WTC11 (cell line): ENCODE data around the gene SCRG1. TPM values are rescaled to one million over a fixed set of nuclear protein-coding genes. Genes with fewer than 3 reads are reported as not detected.

Experiments
- ATAC-seq: fragments of 200-7000 bp; cut with Tn5 transposase; 2 replicates; pipeline ENCODE4 v1.10.0; 2021; ENCODE audit warnings: mild to moderate bottlenecking, moderate library complexity
- CTCF ChIA-PET: fragments of 300-600 bp; sonication (Branson Sonifier 250); formaldehyde crosslinking; loops from one replicate; lab custom pipeline; 2021; ENCODE audit warnings: antibody characterized with exemption; lab: Charles Lee
- POLR2A ChIA-PET: fragments of 350-600 bp; sonication (Branson Sonifier 250); formaldehyde crosslinking; loops from one replicate; lab custom pipeline; 2021; ENCODE audit warnings: antibody characterized with exemption; lab: Charles Lee
- DNase-seq: peaks from one replicate; pipeline ENCODE4 v3.0.0; 2021; ENCODE audit warnings: low spot score
- H3K27ac Mint-ChIP-seq: 2 replicates; pipeline ENCODE4 v1.8.0; 2021; ENCODE audit warnings: mixed read lengths
- H3K27me3 Mint-ChIP-seq: 2 replicates; pipeline ENCODE4 v1.8.0; 2021; ENCODE audit warnings: low read depth, mild to moderate bottlenecking, moderate library complexity, mixed read lengths
- H3K36me3 Mint-ChIP-seq: 2 replicates; pipeline ENCODE4 v1.8.0; 2021; ENCODE audit warnings: mixed read lengths
- H3K4me1 Mint-ChIP-seq: 2 replicates; pipeline ENCODE4 v1.8.0; 2022; ENCODE audit warnings: mixed read lengths
- H3K4me3 Mint-ChIP-seq: 2 replicates; pipeline ENCODE4 v1.8.0; 2021; ENCODE audit warnings: mild to moderate bottlenecking, moderate library complexity, mixed read lengths
- H3K9me3 Mint-ChIP-seq: 2 replicates; pipeline ENCODE4 v1.8.0; 2021; ENCODE audit warnings: mixed read lengths
- ARID4B ChIP-seq: sonication (generic); formaldehyde crosslinking; IDR thresholded peaks from 2 replicates; pipeline ENCODE4 v1.8.0; 2023; ENCODE audit warnings: missing genetic modification reagents, mild to moderate bottlenecking, borderline replicate concordance
- E2F1 ChIP-seq: sonication (generic); formaldehyde crosslinking; IDR thresholded peaks from 2 replicates; pipeline ENCODE4 v1.8.0; 2022; ENCODE audit warnings: mild to moderate bottlenecking, missing genetic modification reagents
- E2F4 ChIP-seq: sonication (generic); formaldehyde crosslinking; IDR thresholded peaks from 2 replicates; pipeline ENCODE4 v1.8.1; 2022; ENCODE audit warnings: low read depth, mild to moderate bottlenecking, moderate library complexity, missing genetic modification reagents, borderline replicate concordance
- FOXP4 ChIP-seq: sonication (generic); formaldehyde crosslinking; IDR thresholded peaks from 2 replicates; pipeline ENCODE4 v1.8.0; 2022; ENCODE audit warnings: mild to moderate bottlenecking, missing genetic modification reagents
- HMGXB4 ChIP-seq: sonication (generic); formaldehyde crosslinking; IDR thresholded peaks from 2 replicates; pipeline ENCODE4 v1.8.1; 2023; ENCODE audit warnings: mild to moderate bottlenecking, moderate library complexity, missing genetic modification reagents
- JUN ChIP-seq: sonication (generic); formaldehyde crosslinking; IDR thresholded peaks from 2 replicates; pipeline ENCODE4 v1.8.0; 2023; ENCODE audit warnings: mild to moderate bottlenecking, missing genetic modification reagents
- MAX ChIP-seq: sonication (generic); formaldehyde crosslinking; IDR thresholded peaks from 2 replicates; pipeline ENCODE4 v1.8.0; 2022; ENCODE audit warnings: mild to moderate bottlenecking, missing genetic modification reagents
- MXD4 ChIP-seq: fragments of 250-450 bp; sonication (Bioruptor Pico); IDR thresholded peaks from 2 replicates; pipeline ENCODE4 v1.8.0; 2021; ENCODE audit warnings: mild to moderate bottlenecking, moderate library complexity, borderline replicate concordance
- MYBL2 ChIP-seq: sonication (generic); formaldehyde crosslinking; IDR thresholded peaks from 2 replicates; pipeline ENCODE4 v1.8.1; 2023; ENCODE audit warnings: mild to moderate bottlenecking, moderate library complexity, missing genetic modification reagents
- PRDM15 ChIP-seq: sonication (generic); formaldehyde crosslinking; IDR thresholded peaks from 2 replicates; pipeline ENCODE4 v1.8.0; 2022; ENCODE audit warnings: missing genetic modification reagents
- RELA ChIP-seq: sonication (generic); formaldehyde crosslinking; IDR thresholded peaks from 2 replicates; pipeline ENCODE4 v1.8.1; 2022; ENCODE audit warnings: missing genetic modification reagents, mild to moderate bottlenecking, borderline replicate concordance
- TEAD4 ChIP-seq: sonication (generic); formaldehyde crosslinking; IDR thresholded peaks from 2 replicates; pipeline ENCODE4 v1.8.0; 2022; ENCODE audit warnings: mild to moderate bottlenecking, missing genetic modification reagents
- ZMAT4 ChIP-seq: fragments of 250-450 bp; sonication (Bioruptor Pico); IDR thresholded peaks from 2 replicates; pipeline ENCODE4 v1.9.0; 2021; ENCODE audit warnings: mild to moderate bottlenecking
- ZNF281 ChIP-seq: sonication (generic); formaldehyde crosslinking; IDR thresholded peaks from 2 replicates; pipeline ENCODE4 v1.8.0; 2023; ENCODE audit warnings: mild to moderate bottlenecking, missing genetic modification reagents
- ZNF423 ChIP-seq: fragments of 250-450 bp; sonication (Bioruptor Pico); IDR thresholded peaks from 2 replicates; pipeline ENCODE4 v2.1.2; 2022; ENCODE audit warnings: mild to moderate bottlenecking, moderate library complexity
- total RNA-seq: library from RNA; stranded (reverse); gene quantifications from 3 replicates; pipeline ENCODE4 v1.2.3, GENCODE V29; 2021

The SCRG1 gene
- total RNA-seq, 1 experiment from 2014 or later: not detected

- no peaks in the 10 kb centered on the region for H3K27me3 Mint-ChIP-seq
- ATAC-seq: no peak
- TF ChIP-seq MAX (no peak), MXD4 (CRISPR knock-in tag) (no peak), HMGXB4 (CRISPR knock-in tag) (no peak), ARID4B (no peak), ZNF423 (CRISPR knock-in tag) (no peak), JUN (CRISPR knock-in tag) (no peak)
- TF ChIP-seq, all 79 proteins: peak for 0
- no peak for DNase-seq
- Mint-ChIP-seq H3K27ac (no peak overlapping the region), H3K9me3 (peaks cover 9% of the 10 kb centered on the region), H3K4me1 (peaks cover 11% of the 10 kb centered on the region), H3K36me3 (peaks cover 4% of the 10 kb centered on the region; the same call in 1 of the 2 replicates), H3K4me3 (no peak overlapping the region)
- ChIA-PET POLR2A (no interaction called here), CTCF (interaction anchor here (0.7 kb wide), 1 partner anchor 61 kb away, joined by 4 read pairs; no protein-coding TSS in a partner anchor)
Measured at GRCh38 chr4:173362666-173363065, 36.2 kb downstream of the SCRG1 start.

- peaks cover 3% of the 10 kb centered on the region for H3K4me1 Mint-ChIP-seq
- POLR2A ChIA-PET: interaction anchor here (1.2 kb wide), 1 partner anchor 26 kb away, joined by 5 read pairs; no protein-coding TSS in a partner anchor
- peaks cover 9% of the 10 kb centered on the region for H3K9me3 Mint-ChIP-seq
- no peak overlapping the region for H3K27ac Mint-ChIP-seq
- peak; percentile 89 for ATAC-seq
- H3K4me3 Mint-ChIP-seq: no peak overlapping the region
- no peaks in the 10 kb centered on the region for H3K27me3 Mint-ChIP-seq
- CTCF ChIA-PET: interaction anchor here (0.7 to 1.2 kb wide), 6 partner anchors 8 to 347 kb away, joined by 3 to 7 read pairs (median 3); partner anchors contain the start of gene SAP30
- no peak for DNase-seq
- H3K36me3 Mint-ChIP-seq: peaks cover 4% of the 10 kb centered on the region; the same call in 1 of the 2 replicates
- TF ChIP-seq E2F1: no peak
- TF ChIP-seq E2F4 (CRISPR knock-in tag): no peak
- no peak for TF ChIP-seq TEAD4
- TF ChIP-seq RELA (CRISPR knock-in tag): no peak
- no peak for TF ChIP-seq ZNF281 (CRISPR knock-in tag)
- TF ChIP-seq ZMAT4: no peak
- TF ChIP-seq FOXP4 (CRISPR knock-in tag): no peak
- TF ChIP-seq MYBL2: no peak
- TF ChIP-seq PRDM15 (CRISPR knock-in tag): no peak
Measured at GRCh38 chr4:173360587-173361221, 38.2 kb downstream of the SCRG1 start.
